ENCODE data around the gene KCNJ15. TPM values are rescaled to one million over a fixed set of nuclear protein-coding genes. Genes with fewer than 3 reads are reported as not detected.

Gene KCNJ15
- total and polyA plus RNA-seq, 10 of the 15 experiments (the other 5 are each of a cell fraction or from before 2014, with no cell fraction given), result 0.05 to 2.7 (median 0.33) TPM; not detected in 6

DNA sequence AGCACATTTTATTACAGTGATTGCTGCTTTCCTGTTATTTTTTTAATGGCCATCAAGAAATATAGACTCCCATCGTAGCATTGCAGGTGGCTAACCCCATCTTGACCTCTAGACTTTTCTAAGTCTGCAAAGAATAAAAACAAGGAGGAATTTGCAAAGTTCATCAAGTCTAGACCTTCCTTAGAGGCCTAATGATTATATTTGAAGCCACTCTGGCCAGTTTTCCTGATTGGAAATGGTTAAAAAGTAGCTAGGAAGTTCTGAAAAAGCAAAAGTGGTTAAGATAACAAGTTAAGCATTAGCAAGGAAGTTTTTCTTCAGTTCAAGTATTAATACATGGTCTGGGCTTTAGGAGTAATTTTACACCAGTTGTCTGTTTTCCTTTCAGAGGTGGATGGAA lies 16.7 kb upstream of the KCNJ15 start:
- H3K9ac ChIP-seq (ENCODE audit: control insufficient read depth, insufficient read depth, low read length), result no peak overlapping the region
- TF ChIP-seq CBX3 (IDR thresholded peaks at IDR 0.05; ENCODE audit: borderline replicate concordance, low read depth) (no peak), ASH2L (IDR thresholded peaks at IDR 0.05; ENCODE audit: borderline replicate concordance, low read depth) (no peak), ZNF274 (IDR thresholded peaks at IDR 0.05; ENCODE audit: insufficient read depth, insufficient read length) (no peak), PAX5 (IDR thresholded peaks at IDR 0.05; ENCODE audit: borderline replicate concordance, low read depth, low read length) (no peak), RBBP5 (conservative IDR thresholded peaks at IDR 0.05) (no peak), ZBED1 (IDR thresholded peaks at IDR 0.05; ENCODE audit: borderline replicate concordance) (no peak), FOS (IDR thresholded peaks at IDR 0.05; ENCODE audit: borderline replicate concordance, extremely low read depth, insufficient read length) (no peak), SUPT20H (IDR thresholded peaks at IDR 0.05; ENCODE audit: borderline replicate concordance, control insufficient read depth, low read depth, low read length) (no peak), NR2F1 (conservative IDR thresholded peaks at IDR 0.05) (no peak)
- TF ChIP-seq, protein P1, sequence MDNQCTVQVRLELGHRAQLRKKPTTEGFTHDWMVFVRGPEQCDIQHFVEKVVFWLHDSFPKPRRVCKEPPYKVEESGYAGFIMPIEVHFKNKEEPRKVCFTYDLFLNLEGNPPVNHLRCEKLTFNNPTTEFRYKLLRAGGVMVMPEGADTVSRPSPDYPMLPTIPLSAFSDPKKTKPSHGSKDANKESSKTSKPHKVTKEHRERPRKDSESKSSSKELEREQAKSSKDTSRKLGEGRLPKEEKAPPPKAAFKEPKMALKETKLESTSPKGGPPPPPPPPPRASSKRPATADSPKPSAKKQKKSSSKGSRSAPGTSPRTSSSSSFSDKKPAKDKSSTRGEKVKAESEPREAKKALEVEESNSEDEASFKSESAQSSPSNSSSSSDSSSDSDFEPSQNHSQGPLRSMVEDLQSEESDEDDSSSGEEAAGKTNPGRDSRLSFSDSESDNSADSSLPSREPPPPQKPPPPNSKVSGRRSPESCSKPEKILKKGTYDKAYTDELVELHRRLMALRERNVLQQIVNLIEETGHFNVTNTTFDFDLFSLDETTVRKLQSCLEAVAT (IDR thresholded peaks at IDR 0.05), result no peak
- TF ChIP-seq, protein P2, sequence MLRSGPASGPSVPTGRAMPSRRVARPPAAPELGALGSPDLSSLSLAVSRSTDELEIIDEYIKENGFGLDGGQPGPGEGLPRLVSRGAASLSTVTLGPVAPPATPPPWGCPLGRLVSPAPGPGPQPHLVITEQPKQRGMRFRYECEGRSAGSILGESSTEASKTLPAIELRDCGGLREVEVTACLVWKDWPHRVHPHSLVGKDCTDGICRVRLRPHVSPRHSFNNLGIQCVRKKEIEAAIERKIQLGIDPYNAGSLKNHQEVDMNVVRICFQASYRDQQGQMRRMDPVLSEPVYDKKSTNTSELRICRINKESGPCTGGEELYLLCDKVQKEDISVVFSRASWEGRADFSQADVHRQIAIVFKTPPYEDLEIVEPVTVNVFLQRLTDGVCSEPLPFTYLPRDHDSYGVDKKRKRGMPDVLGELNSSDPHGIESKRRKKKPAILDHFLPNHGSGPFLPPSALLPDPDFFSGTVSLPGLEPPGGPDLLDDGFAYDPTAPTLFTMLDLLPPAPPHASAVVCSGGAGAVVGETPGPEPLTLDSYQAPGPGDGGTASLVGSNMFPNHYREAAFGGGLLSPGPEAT (IDR thresholded peaks at IDR 0.05; ENCODE audit: low read depth), result no peak
- TF ChIP-seq, protein P3, sequence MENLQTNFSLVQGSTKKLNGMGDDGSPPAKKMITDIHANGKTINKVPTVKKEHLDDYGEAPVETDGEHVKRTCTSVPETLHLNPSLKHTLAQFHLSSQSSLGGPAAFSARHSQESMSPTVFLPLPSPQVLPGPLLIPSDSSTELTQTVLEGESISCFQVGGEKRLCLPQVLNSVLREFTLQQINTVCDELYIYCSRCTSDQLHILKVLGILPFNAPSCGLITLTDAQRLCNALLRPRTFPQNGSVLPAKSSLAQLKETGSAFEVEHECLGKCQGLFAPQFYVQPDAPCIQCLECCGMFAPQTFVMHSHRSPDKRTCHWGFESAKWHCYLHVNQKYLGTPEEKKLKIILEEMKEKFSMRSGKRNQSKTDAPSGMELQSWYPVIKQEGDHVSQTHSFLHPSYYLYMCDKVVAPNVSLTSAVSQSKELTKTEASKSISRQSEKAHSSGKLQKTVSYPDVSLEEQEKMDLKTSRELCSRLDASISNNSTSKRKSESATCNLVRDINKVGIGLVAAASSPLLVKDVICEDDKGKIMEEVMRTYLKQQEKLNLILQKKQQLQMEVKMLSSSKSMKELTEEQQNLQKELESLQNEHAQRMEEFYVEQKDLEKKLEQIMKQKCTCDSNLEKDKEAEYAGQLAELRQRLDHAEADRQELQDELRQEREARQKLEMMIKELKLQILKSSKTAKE (IDR thresholded peaks at IDR 0.05; ENCODE audit: low read depth, poor library complexity, severe bottlenecking), result no peak
- TF ChIP-seq, protein P4, sequence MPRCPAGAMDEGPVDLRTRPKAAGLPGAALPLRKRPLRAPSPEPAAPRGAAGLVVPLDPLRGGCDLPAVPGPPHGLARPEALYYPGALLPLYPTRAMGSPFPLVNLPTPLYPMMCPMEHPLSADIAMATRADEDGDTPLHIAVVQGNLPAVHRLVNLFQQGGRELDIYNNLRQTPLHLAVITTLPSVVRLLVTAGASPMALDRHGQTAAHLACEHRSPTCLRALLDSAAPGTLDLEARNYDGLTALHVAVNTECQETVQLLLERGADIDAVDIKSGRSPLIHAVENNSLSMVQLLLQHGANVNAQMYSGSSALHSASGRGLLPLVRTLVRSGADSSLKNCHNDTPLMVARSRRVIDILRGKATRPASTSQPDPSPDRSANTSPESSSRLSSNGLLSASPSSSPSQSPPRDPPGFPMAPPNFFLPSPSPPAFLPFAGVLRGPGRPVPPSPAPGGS (IDR thresholded peaks at IDR 0.05; ENCODE audit: borderline replicate concordance, insufficient read depth, low read depth, low read length, poor library complexity, severe bottlenecking), result no peak
- TF ChIP-seq, protein P5, sequence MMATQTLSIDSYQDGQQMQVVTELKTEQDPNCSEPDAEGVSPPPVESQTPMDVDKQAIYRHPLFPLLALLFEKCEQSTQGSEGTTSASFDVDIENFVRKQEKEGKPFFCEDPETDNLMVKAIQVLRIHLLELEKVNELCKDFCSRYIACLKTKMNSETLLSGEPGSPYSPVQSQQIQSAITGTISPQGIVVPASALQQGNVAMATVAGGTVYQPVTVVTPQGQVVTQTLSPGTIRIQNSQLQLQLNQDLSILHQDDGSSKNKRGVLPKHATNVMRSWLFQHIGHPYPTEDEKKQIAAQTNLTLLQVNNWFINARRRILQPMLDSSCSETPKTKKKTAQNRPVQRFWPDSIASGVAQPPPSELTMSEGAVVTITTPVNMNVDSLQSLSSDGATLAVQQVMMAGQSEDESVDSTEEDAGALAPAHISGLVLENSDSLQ (IDR thresholded peaks at IDR 0.05), result no peak
- H3K4me2 ChIP-seq (ENCODE audit: control insufficient read depth, insufficient read depth), result no peak overlapping the region
- H3K4me3 ChIP-seq, result no peak overlapping the region
- in situ Hi-C loops (cut with MboI) (loop anchor here (25.0 kb wide), 1 partner anchor 1728 kb away; no protein-coding TSS in a partner anchor), intact Hi-C loops (cut with micrococcal nuclease; ENCODE audit: unreplicated experiment) (loop anchor here (5.0 kb wide), 1 partner anchor 87 kb away; no protein-coding TSS in a partner anchor)
- ChIA-PET CTCF (interaction anchor here (1.4 kb wide), 2 partner anchors 20 to 93 kb away, joined by 3 to 5 read pairs; no protein-coding TSS in a partner anchor), RAD21 (ENCODE audit: unreplicated experiment) (no interaction called here), SMC1A (ENCODE audit: uncharacterized antibody, unreplicated experiment) (interaction anchor here (0.9 to 1.6 kb wide), 3 partner anchors 10 to 31 kb away, joined by 3 to 4 read pairs (median 3); no protein-coding TSS in a partner anchor), POLR2A (no interaction called here)
- no peak for FAIRE-seq
- no peak for ATAC-seq
- no TSS peak for BruUV-seq (replicated peaks)
- H4K20me1 ChIP-seq (ENCODE audit: control insufficient read depth, insufficient read depth), result no peaks in the 10 kb centered on the region
- no peaks in the 10 kb centered on the region for H3K36me3 ChIP-seq (ENCODE audit: control insufficient read depth in 2 of 2, insufficient read depth in 2 of 2, low read length in 1 of 2)
- DNase-seq (ENCODE audit: low read depth, low spot score), result no peak
- no peak overlapping the region for H3K27ac ChIP-seq (ENCODE audit: control insufficient read depth, insufficient read depth)
- no peaks in the 10 kb centered on the region; the same call in 2 of the 3 replicates for H3K9me3 ChIP-seq (replicated peaks; ENCODE audit: control insufficient read depth, insufficient read depth, low read length)
- H3K79me2 ChIP-seq (ENCODE audit: control insufficient read depth, insufficient read depth, low read length), result no peaks in the 10 kb centered on the region
- peaks cover 10% of the 10 kb centered on the region for H3K4me1 ChIP-seq (ENCODE audit: control insufficient read depth, insufficient read depth, low read length)
- H2AFZ ChIP-seq (ENCODE audit: control insufficient read depth, low read depth, low read length), result no peak overlapping the region
- WGBS (ENCODE audit: insufficient coverage, insufficient replicate concordance, low lambda C conversion rate, missing lambda C conversion rate), result 0% methylated on average over 1 of the region's 1 CpG
- no peaks in the 10 kb centered on the region for H3K27me3 ChIP-seq (replicated peaks in 1 of 2; ENCODE audit: control insufficient read depth in 2 of 2, insufficient read depth in 2 of 2, low read length in 1 of 2)

All from GM12878 (cell line).